Posterior cingulate gyrus (tissue), 11 donors: ENCODE measurements around the gene OBI1.

Experiments used
- DNase-seq, 10 donors: peaks; one replicate each; pipeline versions ENCODE4 v3.0.0 to v3.0.0-alpha.2; 2020 to 2021; ENCODE audit warnings: mixed read lengths in 3 of 10
- intact Hi-C: fragments of 100-400 bp; cut with DNase I; formaldehyde crosslinking; loops from one replicate; pipeline ENCODE4 v1.15.1; 2023

OBI1 gene

DNA sequence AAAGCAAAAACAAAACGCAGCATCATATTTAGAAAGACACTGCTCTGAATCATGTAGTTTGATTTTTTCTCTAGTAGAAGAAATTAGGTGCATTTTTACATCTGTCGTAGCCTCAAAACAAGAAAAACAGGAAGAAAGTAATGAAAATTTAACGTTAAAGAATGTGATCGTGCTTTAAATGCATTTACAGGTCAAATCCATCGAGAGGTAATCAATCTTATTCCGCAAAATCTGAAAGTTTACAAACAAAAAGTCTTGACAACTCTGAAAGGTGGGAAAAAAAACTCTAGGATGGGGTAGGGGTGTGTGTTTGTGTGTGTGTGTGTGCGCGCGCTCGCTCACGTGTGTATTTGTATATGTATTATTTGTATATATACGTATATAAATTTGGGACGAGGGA, 65.8 kb downstream of the OBI1 start:
- no peak for DNase-seq
- intact Hi-C loops: no loop called here

DNA sequence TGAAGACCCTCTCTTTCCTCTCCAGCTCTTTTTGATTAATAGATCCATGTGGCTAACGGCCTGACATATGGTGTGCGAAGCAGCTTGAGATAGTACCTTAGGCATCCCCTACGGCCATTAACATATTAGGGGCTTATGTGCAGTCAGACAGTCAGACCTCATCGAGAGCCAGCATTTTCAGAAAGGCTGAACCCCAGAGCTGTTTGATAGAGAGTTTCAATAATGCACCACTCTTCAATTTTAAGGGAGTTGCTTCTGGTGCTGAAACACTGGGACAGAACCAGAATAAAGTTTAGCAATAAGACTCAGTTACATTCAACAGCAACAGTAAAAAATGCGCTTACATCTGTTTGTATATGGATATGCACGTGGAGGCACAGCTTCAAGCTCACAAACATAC, 66.4 kb downstream of the OBI1 start:
- no peak for DNase-seq
- intact Hi-C loops: no loop called here

DNA sequence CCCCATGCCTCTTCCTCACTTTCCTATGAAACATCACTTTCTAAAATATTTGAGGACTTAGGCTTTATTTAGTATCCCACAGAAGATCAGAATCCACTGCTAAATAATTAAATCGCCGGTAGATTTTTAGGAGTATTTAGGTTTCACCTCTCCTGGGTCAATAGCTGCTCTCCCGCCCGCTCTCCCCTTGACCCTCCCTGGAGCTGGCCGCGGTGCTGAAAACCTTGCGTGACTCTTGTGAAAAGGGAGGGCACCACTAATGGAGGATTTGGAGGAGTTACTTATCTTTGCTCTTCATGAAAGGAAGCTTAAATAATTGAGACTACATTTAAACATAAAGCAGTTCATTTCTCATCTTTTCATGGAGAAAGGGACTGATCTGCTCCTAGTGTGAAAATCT, 69.7 kb downstream of the OBI1 start:
- intact Hi-C loops: no loop called here
- no peak for DNase-seq

DNA sequence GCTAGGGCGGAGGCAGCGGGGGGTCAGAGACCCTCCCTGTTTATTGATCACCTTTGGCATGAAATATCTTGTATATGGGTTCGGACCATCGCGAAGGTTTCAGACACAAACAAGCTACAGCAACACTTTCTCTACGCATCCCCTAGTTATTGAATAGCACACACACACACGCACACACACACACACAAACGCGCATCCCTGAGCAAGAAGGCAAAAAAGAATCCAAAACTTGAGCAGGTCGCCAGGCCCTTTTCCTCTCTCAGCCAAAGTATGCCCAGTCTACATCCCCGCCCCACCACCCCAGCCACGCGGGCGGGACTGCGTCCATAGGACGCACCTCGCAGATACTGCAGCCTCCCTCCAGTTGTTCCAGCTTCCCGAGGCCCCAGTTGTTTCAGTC, 71.6 kb downstream of the OBI1 start:
- no peak for DNase-seq
- intact Hi-C loops: no loop called here

DNA sequence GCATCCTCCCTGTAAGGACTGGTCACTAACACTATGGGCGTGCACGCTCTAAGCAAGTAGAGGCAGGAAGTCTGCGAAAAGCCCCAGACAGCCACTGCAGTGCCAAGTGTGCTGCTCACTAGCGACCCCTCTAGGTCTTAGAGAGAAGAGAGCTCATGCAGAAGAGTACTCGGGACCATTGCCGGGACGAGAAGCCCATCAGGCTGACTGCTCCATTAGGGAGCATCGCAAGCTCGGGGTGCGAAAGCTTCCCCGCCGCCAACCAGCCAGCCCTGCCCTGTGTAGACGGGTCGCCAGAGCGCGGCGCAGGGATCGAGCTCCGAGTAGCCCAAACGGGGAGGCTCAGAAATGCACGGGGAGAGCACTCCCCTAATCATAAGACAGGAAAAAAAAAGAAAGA, 72.2 kb downstream of the OBI1 start:
- no peak for DNase-seq
- intact Hi-C loops: no loop called here

DNA sequence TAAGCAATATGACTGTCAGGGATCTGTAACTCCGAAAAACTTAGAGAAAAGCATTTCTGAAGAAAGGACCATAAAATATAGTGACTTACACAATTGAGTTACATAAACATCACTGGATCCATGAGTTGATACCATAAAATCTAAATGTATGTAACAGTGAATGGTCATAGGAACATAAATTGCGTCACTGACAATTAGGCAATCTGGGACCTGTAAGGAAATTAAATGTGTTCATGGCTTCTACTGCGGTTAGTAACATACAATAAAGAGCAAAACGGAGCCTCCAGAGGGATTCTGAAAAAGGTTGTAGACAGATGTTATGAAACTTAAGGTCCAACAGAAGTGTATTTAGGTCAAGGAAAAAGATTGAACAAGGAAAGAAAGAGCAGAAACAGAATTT, 82.7 kb downstream of the OBI1 start:
- intact Hi-C loops: no loop called here
- no peak for DNase-seq

DNA sequence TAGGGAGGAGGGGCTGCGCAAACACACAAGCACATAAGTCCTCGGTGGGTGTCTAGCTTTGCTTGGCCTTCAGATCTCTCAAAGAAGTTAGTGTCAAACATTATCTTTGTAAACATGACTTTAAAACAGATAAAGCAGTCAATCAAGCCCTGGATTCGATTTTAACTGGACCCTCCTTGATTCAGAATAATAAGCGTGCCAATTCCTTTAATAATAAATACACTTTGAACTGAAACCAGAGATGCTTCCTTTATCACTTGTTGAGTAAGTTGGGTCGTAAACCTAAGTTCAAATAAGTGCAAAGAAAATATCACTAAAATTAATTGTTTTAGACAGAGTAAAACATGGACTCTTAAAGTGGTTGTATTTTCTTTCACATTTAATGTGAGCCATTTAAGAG, 86.5 kb downstream of the OBI1 start:
- no peak for DNase-seq
- intact Hi-C loops: no loop called here

DNA sequence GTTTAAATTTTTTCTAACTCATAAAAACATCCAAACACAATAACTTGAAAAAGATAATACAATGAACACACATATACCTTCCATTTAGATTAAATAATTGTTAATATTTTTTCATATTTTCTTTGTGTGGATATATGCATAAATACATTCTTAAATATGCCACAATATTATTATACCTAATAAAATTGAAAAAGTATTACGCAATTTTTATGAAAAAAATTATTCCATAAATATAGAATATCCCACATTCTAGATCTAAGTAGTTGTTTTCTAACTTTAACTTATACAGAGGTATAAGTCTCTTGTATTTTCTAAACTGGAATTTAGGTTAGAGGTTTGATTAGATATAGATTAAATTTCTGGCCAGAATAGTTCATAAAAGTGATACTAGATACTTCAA, 89.9 kb downstream of the OBI1 start:
- DNase-seq: no peak
- intact Hi-C loops: no loop called here

DNA sequence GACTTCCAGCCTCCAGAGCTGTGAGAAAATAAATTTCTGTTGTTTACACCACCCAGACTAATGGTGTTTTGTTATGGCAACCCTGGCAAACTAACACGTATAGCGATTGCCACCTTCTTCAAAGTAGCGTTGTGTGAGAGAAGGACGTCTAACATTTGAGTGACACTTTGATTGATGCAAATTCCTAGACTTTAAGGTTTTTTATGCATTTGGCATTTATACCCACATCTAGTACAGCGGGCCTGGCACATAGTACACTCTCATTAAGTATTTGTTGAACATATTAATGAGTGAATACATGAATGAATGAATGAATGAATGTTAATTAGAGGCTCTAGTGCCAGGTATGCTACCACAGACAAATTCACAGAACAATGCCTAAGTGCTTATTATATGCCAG, 92.3 kb downstream of the OBI1 start:
- no peak for DNase-seq
- intact Hi-C loops: no loop called here
